ENCODE measurements around the gene MIS18BP1. TPM values are rescaled to one million over a fixed set of nuclear protein-coding genes. Genes with fewer than 3 reads are reported as not detected.

Gene MIS18BP1
- total and polyA plus RNA-seq, 9 of the 15 experiments (the other 6 are each of a cell fraction or from before 2014, with no cell fraction given), result 5.0 to 29.1 (median 19.1) TPM

- H3K4me3 ChIP-seq, result no peak overlapping the region
- whole genome bisulfite sequencing (ENCODE audit: insufficient coverage, low coverage, missing lambda C conversion rate), result 68% methylated on average over 4 of the region's 4 CpGs
- in situ Hi-C loops (cut with MboI), result no loop called here
- ATAC-seq (no peak), DNase-seq (ENCODE audit: extremely low read depth in 1 of 4, low spot score in 3 of 4) (no peak), FAIRE-seq (no peak)
- H3K36me3 ChIP-seq (ENCODE audit: control insufficient read depth, insufficient read depth, low read length), result peaks cover 13% of the 10 kb centered on the region; the same call in 2 of the 3 replicates
- no peaks in the 10 kb centered on the region for H4K20me1 ChIP-seq (replicated peaks; ENCODE audit: control insufficient read depth, insufficient read depth, low read length)
- intact Hi-C loops (cut with micrococcal nuclease), result no loop called here
- H3K79me2 ChIP-seq (ENCODE audit: control insufficient read depth, insufficient read depth, low read length), result no peaks in the 10 kb centered on the region
- H3K9me3 ChIP-seq (replicated peaks; ENCODE audit: control insufficient read depth, insufficient read depth, low read depth, low read length), result no peaks in the 10 kb centered on the region
- H3K4me1 ChIP-seq (replicated peaks in 1 of 2; ENCODE audit: control insufficient read depth in 2 of 2, insufficient read depth in 2 of 2, low read length in 2 of 2), result no peaks in the 10 kb centered on the region; a peak in 1 of 5 replicates
- no TSS peak for BruUV-seq (replicated peaks)
- no peaks in the 10 kb centered on the region for H3K27me3 ChIP-seq (ENCODE audit: control insufficient read depth in 2 of 2, insufficient read depth in 2 of 2, low read length in 2 of 2)
- no peak overlapping the region for H3K4me2 ChIP-seq (ENCODE audit: insufficient read depth, low read length)
- no peak overlapping the region for H3K27ac ChIP-seq (ENCODE audit: extremely low read depth, low read depth, low read length)
- no peaks in the 10 kb centered on the region for H3K9me1 ChIP-seq (ENCODE audit: control insufficient read depth, insufficient read depth, low read length)
- no peak overlapping the region for H2AFZ ChIP-seq (ENCODE audit: low read depth, low read length)
- H3K9ac ChIP-seq (ENCODE audit: insufficient read depth in 1 of 2, low read depth in 2 of 2, low read length in 2 of 2), result no peak overlapping the region
- ChIA-PET CTCF (ENCODE audit: low intra/inter-chr PET ratio) (no interaction called here), POLR2A (interaction anchor here (0.6 kb wide), 1 partner anchor 1278 kb away, joined by 4 read pairs; no protein-coding TSS in a partner anchor)
- TF ChIP-seq, protein P1, sequence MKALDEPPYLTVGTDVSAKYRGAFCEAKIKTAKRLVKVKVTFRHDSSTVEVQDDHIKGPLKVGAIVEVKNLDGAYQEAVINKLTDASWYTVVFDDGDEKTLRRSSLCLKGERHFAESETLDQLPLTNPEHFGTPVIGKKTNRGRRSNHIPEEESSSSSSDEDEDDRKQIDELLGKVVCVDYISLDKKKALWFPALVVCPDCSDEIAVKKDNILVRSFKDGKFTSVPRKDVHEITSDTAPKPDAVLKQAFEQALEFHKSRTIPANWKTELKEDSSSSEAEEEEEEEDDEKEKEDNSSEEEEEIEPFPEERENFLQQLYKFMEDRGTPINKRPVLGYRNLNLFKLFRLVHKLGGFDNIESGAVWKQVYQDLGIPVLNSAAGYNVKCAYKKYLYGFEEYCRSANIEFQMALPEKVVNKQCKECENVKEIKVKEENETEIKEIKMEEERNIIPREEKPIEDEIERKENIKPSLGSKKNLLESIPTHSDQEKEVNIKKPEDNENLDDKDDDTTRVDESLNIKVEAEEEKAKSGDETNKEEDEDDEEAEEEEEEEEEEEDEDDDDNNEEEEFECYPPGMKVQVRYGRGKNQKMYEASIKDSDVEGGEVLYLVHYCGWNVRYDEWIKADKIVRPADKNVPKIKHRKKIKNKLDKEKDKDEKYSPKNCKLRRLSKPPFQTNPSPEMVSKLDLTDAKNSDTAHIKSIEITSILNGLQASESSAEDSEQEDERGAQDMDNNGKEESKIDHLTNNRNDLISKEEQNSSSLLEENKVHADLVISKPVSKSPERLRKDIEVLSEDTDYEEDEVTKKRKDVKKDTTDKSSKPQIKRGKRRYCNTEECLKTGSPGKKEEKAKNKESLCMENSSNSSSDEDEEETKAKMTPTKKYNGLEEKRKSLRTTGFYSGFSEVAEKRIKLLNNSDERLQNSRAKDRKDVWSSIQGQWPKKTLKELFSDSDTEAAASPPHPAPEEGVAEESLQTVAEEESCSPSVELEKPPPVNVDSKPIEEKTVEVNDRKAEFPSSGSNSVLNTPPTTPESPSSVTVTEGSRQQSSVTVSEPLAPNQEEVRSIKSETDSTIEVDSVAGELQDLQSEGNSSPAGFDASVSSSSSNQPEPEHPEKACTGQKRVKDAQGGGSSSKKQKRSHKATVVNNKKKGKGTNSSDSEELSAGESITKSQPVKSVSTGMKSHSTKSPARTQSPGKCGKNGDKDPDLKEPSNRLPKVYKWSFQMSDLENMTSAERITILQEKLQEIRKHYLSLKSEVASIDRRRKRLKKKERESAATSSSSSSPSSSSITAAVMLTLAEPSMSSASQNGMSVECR (CRISPR knock-in tag; IDR thresholded peaks at IDR 0.05), result no peak
Observed at GRCh38 chr14:45194964-45195363, 58.0 kb downstream of the MIS18BP1 start.

Data from K562 (cell line).